Stimulated activated CD8-positive, alpha-beta memory T cell treated with anti-CD3 and anti-CD28 coated beads, Interleukin-7, amount 100 ng/mL, for 24 hours (primary cell): ENCODE data around the gene ADGRL3.
"Not testable (repeated sequence)": the region's sequence is repeated elsewhere in the genome, so short reads cannot be mapped to it uniquely, and the experiment has no call there.

ENCODE experiments used
- DNase-seq: peaks from one replicate; pipeline ENCODE4 v3.0.0-alpha.2; 2020; ENCODE audit warnings: low read depth

The ADGRL3 gene

GRCh38 chr4:61646746-61647350 is 446.7 kb downstream of the ADGRL3 start:
- not testable (repeated sequence) for DNase-seq

GRCh38 chr4:61648264-61648663 is 448.1 kb downstream of the ADGRL3 start:
- no peak for DNase-seq

GRCh38 chr4:61657016-61657415 is 456.9 kb downstream of the ADGRL3 start:
- no peak for DNase-seq

GRCh38 chr4:61661960-61662359 is 461.8 kb downstream of the ADGRL3 start:
- DNase-seq, result no peak

GRCh38 chr4:61662362-61662761 is 462.2 kb downstream of the ADGRL3 start:
- DNase-seq, result no peak

- no peak for DNase-seq
These were observed 463.2 kb downstream of the ADGRL3 start for GRCh38 chr4:61663310-61663709.

GRCh38 chr4:61665649-61666048 is 465.5 kb downstream of the ADGRL3 start:
- DNase-seq, result no peak

GRCh38 chr4:61666244-61666643 is 466.1 kb downstream of the ADGRL3 start:
- no peak for DNase-seq

- DNase-seq, result no peak
These were observed 471.5 kb downstream of the ADGRL3 start for GRCh38 chr4:61671599-61671998.

- no peak for DNase-seq
These were observed 475.3 kb downstream of the ADGRL3 start for GRCh38 chr4:61675464-61675863.

- no peak for DNase-seq
These were observed 478.2 kb downstream of the ADGRL3 start for GRCh38 chr4:61678297-61678696.

- DNase-seq, result no peak
These were observed 493.4 kb downstream of the ADGRL3 start for GRCh38 chr4:61693520-61693919.

GRCh38 chr4:61714387-61714911 is 514.3 kb downstream of the ADGRL3 start:
- no peak for DNase-seq

GRCh38 chr4:61716426-61716825 is 516.3 kb downstream of the ADGRL3 start:
- DNase-seq, result no peak

GRCh38 chr4:61723492-61723891 is 523.4 kb downstream of the ADGRL3 start:
- DNase-seq, result no peak

GRCh38 chr4:61727286-61727685 is 527.2 kb downstream of the ADGRL3 start:
- DNase-seq, result no peak

- no peak for DNase-seq
These were observed 534.3 kb downstream of the ADGRL3 start for GRCh38 chr4:61734409-61734808.

GRCh38 chr4:61739887-61740286 is 539.8 kb downstream of the ADGRL3 start:
- no peak for DNase-seq

GRCh38 chr4:61740886-61741285 is 540.8 kb downstream of the ADGRL3 start:
- DNase-seq, result no peak

- no peak for DNase-seq
These were observed 541.4 kb downstream of the ADGRL3 start for GRCh38 chr4:61741327-61742096.

- DNase-seq, result no peak
These were observed 550.7 kb downstream of the ADGRL3 start for GRCh38 chr4:61750810-61751209.

GRCh38 chr4:61752617-61753016 is 552.5 kb downstream of the ADGRL3 start:
- no peak for DNase-seq

- DNase-seq, result no peak
These were observed 553.6 kb downstream of the ADGRL3 start for GRCh38 chr4:61753739-61754138.

GRCh38 chr4:61756937-61757336 is 556.8 kb downstream of the ADGRL3 start:
- not testable (repeated sequence) for DNase-seq
